Endothelial cell of umbilical vein (primary cell): ENCODE measurements around the gene SUPT4H1.

ENCODE experiments used
- POLR2A ChIP-seq: IDR thresholded peaks from 2 replicates; pipeline ENCODE4 v1.6.1; 2012; ENCODE audit warnings: low read depth, mild to moderate bottlenecking, control low read depth, low read length
- POLR2AphosphoS5 ChIP-seq: IDR thresholded peaks from 2 replicates; pipeline ENCODE4 v1.6.1; 2012; ENCODE audit warnings: low read depth, mild to moderate bottlenecking, control low read depth, low read length, moderate library complexity; ENCODE audit not compliant: insufficient read depth
- TF ChIP-seq, protein P1 (sequence below), 2 donors: IDR thresholded peaks; 1 replicate in 1 of 2; 2 replicates in 1 of 2; pipeline ENCODE4 v1.5.1; 2011; ENCODE audit warnings: low read length in 2 of 2, mild to moderate bottlenecking in 2 of 2, moderate library complexity in 2 of 2, control low read depth in 1 of 2, inconsistent platforms in 1 of 2, low read depth in 1 of 2; ENCODE audit not compliant: insufficient read depth in 1 of 2; ENCODE audit errors: extremely low read depth in 1 of 2

DNA sequence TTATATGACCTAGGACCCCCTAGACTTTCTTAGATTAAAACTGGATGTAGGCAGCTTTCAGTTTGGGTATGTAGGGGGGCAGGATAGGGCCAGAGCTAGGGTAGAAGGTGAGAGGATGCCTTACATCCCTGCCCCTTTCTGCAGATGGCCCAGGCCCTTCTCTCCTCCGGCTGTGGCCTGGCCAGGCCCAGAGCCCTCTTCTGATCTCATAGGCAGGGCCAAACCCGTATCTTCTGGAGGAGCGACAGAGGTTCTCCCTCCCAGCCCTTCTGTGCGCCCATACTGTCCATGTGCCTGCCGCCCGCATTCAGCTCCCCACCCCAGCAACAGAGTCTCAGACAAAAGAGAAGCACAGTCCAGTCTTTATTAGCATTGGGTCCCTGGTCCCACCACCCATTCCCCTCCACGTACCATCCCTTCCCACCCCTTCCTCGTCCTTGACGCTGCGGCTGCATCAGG, 21.4 kb downstream of the SUPT4H1 start:
- TF ChIP-seq, protein P1, sequence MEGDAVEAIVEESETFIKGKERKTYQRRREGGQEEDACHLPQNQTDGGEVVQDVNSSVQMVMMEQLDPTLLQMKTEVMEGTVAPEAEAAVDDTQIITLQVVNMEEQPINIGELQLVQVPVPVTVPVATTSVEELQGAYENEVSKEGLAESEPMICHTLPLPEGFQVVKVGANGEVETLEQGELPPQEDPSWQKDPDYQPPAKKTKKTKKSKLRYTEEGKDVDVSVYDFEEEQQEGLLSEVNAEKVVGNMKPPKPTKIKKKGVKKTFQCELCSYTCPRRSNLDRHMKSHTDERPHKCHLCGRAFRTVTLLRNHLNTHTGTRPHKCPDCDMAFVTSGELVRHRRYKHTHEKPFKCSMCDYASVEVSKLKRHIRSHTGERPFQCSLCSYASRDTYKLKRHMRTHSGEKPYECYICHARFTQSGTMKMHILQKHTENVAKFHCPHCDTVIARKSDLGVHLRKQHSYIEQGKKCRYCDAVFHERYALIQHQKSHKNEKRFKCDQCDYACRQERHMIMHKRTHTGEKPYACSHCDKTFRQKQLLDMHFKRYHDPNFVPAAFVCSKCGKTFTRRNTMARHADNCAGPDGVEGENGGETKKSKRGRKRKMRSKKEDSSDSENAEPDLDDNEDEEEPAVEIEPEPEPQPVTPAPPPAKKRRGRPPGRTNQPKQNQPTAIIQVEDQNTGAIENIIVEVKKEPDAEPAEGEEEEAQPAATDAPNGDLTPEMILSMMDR (IDR thresholded peaks at IDR 0.05; ENCODE audit: extremely low read depth in 1 of 2, insufficient read depth in 1 of 2, low read depth in 1 of 2, low read length in 2 of 2) = no peak
- TF ChIP-seq POLR2A (no peak), POLR2AphosphoS5 (no peak)
